Measurements from ENCODE around the gene PACRG. TPM values are rescaled to one million over a fixed set of nuclear protein-coding genes. Genes with fewer than 3 reads are reported as not detected.

PACRG gene
- total RNA-seq, 1 experiment from 2014 or later: 0.59 TPM

GRCh38 chr6:162704001-162704400, 23.8 kb upstream of the PACRG start:
- ATAC-seq (no peak), DNase-seq (ENCODE audit: low read depth, low spot score) (no peak)
- H3K27ac ChIP-seq (ENCODE audit: low read length): no peak overlapping the region
- BruUV-seq (replicated peaks): no TSS peak
- no peaks in the 10 kb centered on the region for H3K36me3 ChIP-seq (ENCODE audit: control insufficient read depth, insufficient read depth, low read length)
- POLR2A ChIA-PET: no interaction called here
- H3K4me1 ChIP-seq (ENCODE audit: control insufficient read depth, insufficient read depth, low read length): no peaks in the 10 kb centered on the region
- TF ChIP-seq TCF7L2 (IDR thresholded peaks at IDR 0.05; ENCODE audit: low read depth, low read length): no peak
- TF ChIP-seq CTCF (IDR thresholded peaks at IDR 0.05): no peak
- no peak for TF ChIP-seq REST (IDR thresholded peaks at IDR 0.05; ENCODE audit: insufficient read depth in 1 of 2, low read depth in 2 of 2, low read length in 1 of 2)
- TF ChIP-seq POLR2AphosphoS5 (IDR thresholded peaks at IDR 0.05; ENCODE audit: low read depth, low read length): no peak
- no peak for TF ChIP-seq SIN3A (IDR thresholded peaks at IDR 0.05; ENCODE audit: borderline replicate concordance, insufficient read depth, low read depth, low read length)
- CTCF ChIA-PET: no interaction called here
- H3K9me3 ChIP-seq (ENCODE audit: control insufficient read depth, insufficient read depth, low read depth, low read length): no peaks in the 10 kb centered on the region
- in situ Hi-C loops (cut with HindIII; ENCODE audit: low pct_unique_long_range_greater_than_20kb, low sequenced_read_pairs) (no loop called here), intact Hi-C loops (cut with micrococcal nuclease; ENCODE audit: unreplicated experiment) (no loop called here)
- no peak overlapping the region for H3K4me3 ChIP-seq (ENCODE audit: low read depth in 2 of 2, low read length in 2 of 2)
- H3K27me3 ChIP-seq (ENCODE audit: control insufficient read depth, insufficient read depth, low read length): no peaks in the 10 kb centered on the region

- TF ChIP-seq POLR2AphosphoS5 (IDR thresholded peaks at IDR 0.05; ENCODE audit: low read depth, low read length): no peak
- TF ChIP-seq TCF7L2 (IDR thresholded peaks at IDR 0.05; ENCODE audit: low read depth, low read length): no peak
- TF ChIP-seq SIN3A (IDR thresholded peaks at IDR 0.05; ENCODE audit: borderline replicate concordance, insufficient read depth, low read depth, low read length): no peak
- TF ChIP-seq REST (IDR thresholded peaks at IDR 0.05; ENCODE audit: insufficient read depth in 1 of 2, low read depth in 2 of 2, low read length in 1 of 2): no peak
- TF ChIP-seq CTCF (IDR thresholded peaks at IDR 0.05): no peak
- CTCF ChIA-PET: no interaction called here
- POLR2A ChIA-PET: no interaction called here
- intact Hi-C loops (cut with micrococcal nuclease; ENCODE audit: unreplicated experiment): no loop called here
- no peak for ATAC-seq
- H3K27ac ChIP-seq (ENCODE audit: low read length): no peak overlapping the region
- no peak for DNase-seq (ENCODE audit: low read depth, low spot score)
- no TSS peak for BruUV-seq (replicated peaks)
- H3K9me3 ChIP-seq (ENCODE audit: control insufficient read depth, insufficient read depth, low read depth, low read length): no peaks in the 10 kb centered on the region
- H3K4me1 ChIP-seq (ENCODE audit: control insufficient read depth, insufficient read depth, low read length): no peaks in the 10 kb centered on the region
- in situ Hi-C loops (cut with HindIII; ENCODE audit: low pct_unique_long_range_greater_than_20kb, low sequenced_read_pairs): no loop called here
- no peak overlapping the region for H3K4me3 ChIP-seq (ENCODE audit: low read depth in 2 of 2, low read length in 2 of 2)
- H3K27me3 ChIP-seq (ENCODE audit: control insufficient read depth, insufficient read depth, low read length): no peaks in the 10 kb centered on the region
- H3K36me3 ChIP-seq (ENCODE audit: control insufficient read depth, insufficient read depth, low read length): no peaks in the 10 kb centered on the region
These were observed 22.0 kb upstream of the PACRG start for GRCh38 chr6:162705736-162706135.
